Measurements from ENCODE around the gene SPEF1.

DNA sequence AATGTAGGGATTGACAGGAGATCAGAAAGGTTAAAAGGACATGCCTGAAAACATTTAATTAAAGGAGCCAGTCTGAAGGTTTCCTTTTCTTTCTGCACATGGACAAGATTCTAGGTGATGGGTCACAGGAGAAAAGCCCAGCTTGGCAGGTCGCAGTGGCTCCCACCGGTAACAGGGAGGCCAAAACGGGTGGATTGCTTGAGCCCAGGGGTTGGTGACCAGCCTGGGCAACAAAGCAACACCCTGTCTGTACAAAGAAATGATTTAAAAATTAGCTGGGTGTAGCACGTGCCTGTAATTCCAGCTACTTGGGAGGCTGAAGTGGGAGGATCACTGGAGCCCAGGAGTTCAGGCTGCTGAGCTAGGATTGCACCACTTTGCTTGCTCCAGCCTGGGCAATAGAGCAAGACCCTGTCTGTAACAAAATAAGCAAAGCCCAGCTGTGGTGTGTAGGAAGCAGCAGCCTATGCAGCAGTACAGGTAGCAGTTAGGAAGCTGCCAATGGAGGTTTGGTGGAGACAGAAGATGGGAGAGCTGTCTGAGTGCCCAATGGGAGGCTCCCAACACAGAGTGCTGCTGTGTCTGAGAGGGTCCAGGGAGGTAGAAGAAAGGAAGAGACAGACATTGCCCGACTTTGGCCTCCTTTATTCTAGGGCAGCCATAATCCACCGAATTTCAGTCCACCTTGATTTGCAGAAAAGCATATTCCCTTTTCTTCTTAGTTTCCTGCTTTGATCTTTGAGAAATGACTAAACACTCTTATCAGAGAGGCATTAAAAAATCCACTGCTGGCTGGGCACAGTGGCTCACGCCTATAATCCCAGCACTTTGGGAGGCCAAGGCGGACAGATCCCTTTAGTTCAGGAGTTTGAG, 32.0 kb upstream of the SPEF1 start:
- TF ChIP-seq SUZ12 (IDR thresholded peaks at IDR 0.05; ENCODE audit: extremely low read depth, insufficient read depth, insufficient read length) = no peak
- TF ChIP-seq ZNF274 (IDR thresholded peaks at IDR 0.05; ENCODE audit: low read depth, low read length) = no peak
- TF ChIP-seq YY1 (IDR thresholded peaks at IDR 0.05; ENCODE audit: insufficient read depth, insufficient read length) = no peak

All from NT2/D1 (cell line).